K562 (cell line): Measurements from ENCODE around the gene OSBPL1A. TPM values are rescaled to one million over a fixed set of nuclear protein-coding genes. Genes with fewer than 3 reads are reported as not detected.

Experiments used
- ATAC-seq: fragments of 200-7000 bp; cut with Tn5 transposase; 3 replicates; pipeline ENCODE4 v1.9.1; 2020; ENCODE audit warnings: moderate library complexity
- BruUV-seq: library from RNA; stranded (reverse); fragments of 400-500 nt; replicated peaks from 2 replicates; lab custom pipeline; 2021; lab: Mats Ljungman, UMichigan
- CTCF ChIA-PET: fragments of 300-600 bp; formaldehyde crosslinking; extraction: SDS; loops from one replicate; lab custom pipeline; 2021; ENCODE audit warnings: low intra/inter-chr PET ratio; lab: Yijun Ruan, JAX
- POLR2A ChIA-PET: fragments of 300-600, 350-650 bp; sonication (Branson Sonifier 250); formaldehyde crosslinking; extraction: SDS; loops from one replicate; lab custom pipeline; 2021; ENCODE audit warnings: antibody characterized with exemption, inconsistent platforms; lab: Yijun Ruan, JAX
- DNase-seq, 4 experiments: peaks; one replicate each; pipeline versions ENCODE4 v3.0.0 to v3.0.0-alpha.2; 2011 to 2018; ENCODE audit warnings: low spot score in 3 of 4, mixed read lengths in 3 of 4; ENCODE audit errors: extremely low read depth in 1 of 4
- FAIRE-seq: peaks from 2 replicates; lab custom pipeline; 2011; peaks lifted over from hg19 to GRCh38; lab: Jason Lieb, UNC
- H2AFZ ChIP-seq: 2 replicates; pipeline ENCODE4 v1.6.0; 2011; ENCODE audit warnings: low read depth, low read length, control low read depth, inconsistent platforms
- H3K27ac ChIP-seq: fragments of 200-600 bp; 3 replicates; pipeline ENCODE4 v1.8.0; 2011; ENCODE audit warnings: low read depth, mild to moderate bottlenecking, control low read depth, inconsistent platforms, low read length, moderate library complexity, mixed read lengths; ENCODE audit errors: extremely low read depth
- H3K27me3 ChIP-seq, 2 experiments: fragments of 300-600 bp in 1 of 2; 2 replicates in 1 of 2; 3 replicates in 1 of 2; pipeline versions ENCODE4 v1.6.0 to v1.8.0; 2011; ENCODE audit warnings: inconsistent platforms in 2 of 2, low read length in 2 of 2, mild to moderate bottlenecking in 1 of 2, mixed read lengths in 1 of 2, moderate library complexity in 1 of 2; ENCODE audit not compliant: control insufficient read depth in 2 of 2, insufficient read depth in 2 of 2
- H3K36me3 ChIP-seq: fragments of 300-600 bp; 3 replicates; pipeline ENCODE4 v1.8.0; 2011; ENCODE audit warnings: mild to moderate bottlenecking, low read length, inconsistent platforms; ENCODE audit not compliant: control insufficient read depth, insufficient read depth
- H3K4me1 ChIP-seq, 2 experiments: fragments of 200-600 bp in 1 of 2; replicated peaks in 1 of 2; 2 replicates in 1 of 2; 3 replicates in 1 of 2; pipeline versions ENCODE4 v1.5.1 to v1.8.0; 2011; ENCODE audit warnings: inconsistent platforms in 2 of 2, low read length in 2 of 2, mild to moderate bottlenecking in 1 of 2, mixed read lengths in 1 of 2, moderate library complexity in 1 of 2; ENCODE audit not compliant: control insufficient read depth in 2 of 2, insufficient read depth in 2 of 2
- H3K4me2 ChIP-seq: 2 replicates; pipeline ENCODE4 v1.6.1; 2011; ENCODE audit warnings: low read length, control low read depth, inconsistent platforms, mixed read lengths; ENCODE audit not compliant: insufficient read depth
- H3K4me3 ChIP-seq: fragments of 200-600 bp; sonication (generic), shearing (Covaris generic); 2 replicates; pipeline ENCODE4 v1.5.1; 2016; ENCODE audit warnings: control low read depth, inconsistent platforms
- H3K79me2 ChIP-seq: fragments of 200-600 bp; 3 replicates; pipeline ENCODE4 v1.8.0; 2011; ENCODE audit warnings: low read length, inconsistent platforms; ENCODE audit not compliant: control insufficient read depth, insufficient read depth
- H3K9ac ChIP-seq, 2 experiments: 2 replicates each; pipeline versions ENCODE4 v1.6.0 to v1.6.1; 2011; ENCODE audit warnings: low read depth in 2 of 2, low read length in 2 of 2, control low read depth in 1 of 2, inconsistent platforms in 1 of 2, mild to moderate bottlenecking in 1 of 2, mixed read lengths in 1 of 2; ENCODE audit not compliant: insufficient read depth in 1 of 2
- H3K9me1 ChIP-seq: one replicate; pipeline ENCODE4 v1.6.0; 2011; ENCODE audit warnings: inconsistent platforms, mild to moderate bottlenecking, low read length, moderate library complexity; ENCODE audit not compliant: control insufficient read depth, insufficient read depth
- H3K9me3 ChIP-seq: replicated peaks from 2 replicates; pipeline ENCODE4 v1.5.1; 2011; ENCODE audit warnings: low read depth, low read length, inconsistent platforms; ENCODE audit not compliant: control insufficient read depth, insufficient read depth
- H4K20me1 ChIP-seq: replicated peaks from 2 replicates; pipeline ENCODE4 v1.6.1; 2011; ENCODE audit warnings: low read length, inconsistent platforms, mixed read lengths; ENCODE audit not compliant: control insufficient read depth, insufficient read depth
- BRCA1 ChIP-seq, 2 experiments: fragments of 450-650 bp in 1 of 2; sonication (generic) in 1 of 2; formaldehyde crosslinking in 1 of 2; IDR thresholded peaks; 2 replicates each; pipeline versions ENCODE4 v1.5.0 to v1.6.1; 2017 to 2020; ENCODE audit warnings: mild to moderate bottlenecking in 1 of 2, missing genetic modification reagents in 1 of 2
- DACH1 ChIP-seq: fragments of 450-650 bp; IDR thresholded peaks from 2 replicates; pipeline ENCODE4 v1.6.1; 2018; ENCODE audit not compliant: partially characterized antibody
- FOXP4 ChIP-seq: sonication (generic); formaldehyde crosslinking; IDR thresholded peaks from 2 replicates; pipeline ENCODE4 v1.8.0; 2022; ENCODE audit warnings: mild to moderate bottlenecking, missing genetic modification reagents, borderline replicate concordance
- HINFP ChIP-seq: fragments of 450-650 bp; conservative IDR thresholded peaks from 2 replicates; pipeline ENCODE4 v1.6.1; 2016; ENCODE audit warnings: missing genetic modification characterization, low read depth, mild to moderate bottlenecking, control low read depth, missing compliant biosample characterization
- TCF3 ChIP-seq: sonication (generic); formaldehyde crosslinking; IDR thresholded peaks from 2 replicates; pipeline ENCODE4 v1.4.0; 2020; ENCODE audit warnings: mild to moderate bottlenecking, missing genetic modification reagents
- WGBS: fragments of 100-300 bp; shearing (Covaris generic); methylation state at CpG from one replicate; pipeline ENCODE4 v1.1.6; 2016; ENCODE audit warnings: low coverage, mixed read lengths; ENCODE audit not compliant: insufficient coverage; ENCODE audit errors: missing lambda C conversion rate; 5-methylcytosine and 5-hydroxymethylcytosine counted together
- in situ Hi-C: fragments of 300-500 bp; cut with MboI; formaldehyde crosslinking; loops from 4 replicates; pipeline ENCODE4 v1.15.0; 2018; ENCODE audit warnings: inconsistent platforms, mixed read lengths
- intact Hi-C: fragments of 100-400 bp; cut with micrococcal nuclease; formaldehyde crosslinking; loops from 2 replicates; pipeline ENCODE4 v1.14.2; 2022
- polyA plus RNA-seq, 8 experiments: library from polyadenylated mRNA; depleted of rRNA in 4 of 8; stranded (reverse) in 5 of 8; unstranded in 3 of 8; fragments of >200 nt; fragmentation: Nextera tagmentation in 2 of 8; fragmentation: Illumina TruSeq in 1 of 8; extraction: Ambion mirVana in 2 of 8; extraction: Trizol in 1 of 8; gene quantifications; 2 replicates each; pipeline versions ENCODE4 v1.2.1 to v1.2.3, GENCODE V29; 2011 to 2014; ENCODE audit warnings: inconsistent platforms in 1 of 8, missing spikeins in 1 of 8
- total RNA-seq, 7 experiments: library from RNA; depleted of rRNA in 6 of 7; stranded (reverse); fragments of >200 nt in 6 of 7; fragmentation: Illumina TruSeq in 2 of 7; extraction: Trizol in 2 of 7; gene quantifications; 2 replicates each; pipeline versions ENCODE4 v1.2.1 to v1.2.3, GENCODE V29; 2011 to 2021; ENCODE audit warnings: low replicate concordance in 1 of 7

OSBPL1A gene
- total and polyA plus RNA-seq, 9 of the 15 experiments (the other 6 are each of a cell fraction or from before 2014, with no cell fraction given) = 0.40 to 0.49 TPM; not detected in 7

GRCh38 chr18:24259869-24260641 lies 137.6 kb downstream of the OSBPL1A start:
- H3K79me2 ChIP-seq = no peaks in the 10 kb centered on the region
- WGBS = under 1% methylated on average over 6 of the region's 6 CpGs
- no TSS peak for BruUV-seq

More at GRCh38 chr18:24259869-24260641, 137.6 kb downstream of the OSBPL1A start:
- no peak for FAIRE-seq
- ATAC-seq = no peak
- Histone ChIP-seq H3K9me3 (no peaks in the 10 kb centered on the region), H3K9me1 (no peaks in the 10 kb centered on the region), H3K9ac (no peak overlapping the region), H3K4me1 (no peaks in the 10 kb centered on the region), H3K36me3 (no peaks in the 10 kb centered on the region), H3K27ac (no peak overlapping the region), H3K27me3 (no peaks in the 10 kb centered on the region), H4K20me1 (no peaks in the 10 kb centered on the region), H3K4me3 (no peak overlapping the region), H2AFZ (no peak overlapping the region), H3K4me2 (no peak overlapping the region)
- TF ChIP-seq TCF3 (CRISPR knock-in tag) = no peak
- TF ChIP-seq BRCA1 (IDR thresholded peaks at IDR 0.05) = no peak
- no peak for TF ChIP-seq BRCA1 (CRISPR knock-in tag; IDR thresholded peaks at IDR 0.05)
- TF ChIP-seq DACH1 = no peak
- no peak for TF ChIP-seq FOXP4 (CRISPR knock-in tag)
- TF ChIP-seq HINFP (tag) = no peak
- intact Hi-C loops (no loop called here), in situ Hi-C loops (no loop called here)
- CTCF ChIA-PET = no interaction called here
- DNase-seq = no peak
- POLR2A ChIA-PET = interaction anchor here (0.7 to 1.1 kb wide), 2 partner anchors 10 to 13 kb away, joined by 3 read pairs; no protein-coding TSS in a partner anchor
